Thyroid gland (tissue), 4 donors: ENCODE measurements around the gene LGI4.

Experiments used
- POLR2A ChIP-seq, 2 donors: fragments of 450-650 bp; IDR thresholded peaks; one replicate each; pipeline ENCODE4 v1.6.1; 2017; ENCODE audit warnings: antibody characterized with exemption in 2 of 2, mild to moderate bottlenecking in 2 of 2, moderate library complexity in 1 of 2
- TF ChIP-seq, protein P1 (sequence below), 6 experiments: fragments of 200-600 bp in 3 of 6; fragments of 450-650 bp in 3 of 6; sonication (generic) in 3 of 6; IDR thresholded peaks; one replicate each; pipeline ENCODE4 v1.5.1; 2016 to 2019; ENCODE audit warnings: antibody characterized with exemption in 6 of 6, mild to moderate bottlenecking in 2 of 6, inconsistent platforms in 1 of 6, moderate library complexity in 1 of 6

GRCh38 chr19:35107545-35107944 lies 27.3 kb downstream of the LGI4 start:
- TF ChIP-seq, protein P1, sequence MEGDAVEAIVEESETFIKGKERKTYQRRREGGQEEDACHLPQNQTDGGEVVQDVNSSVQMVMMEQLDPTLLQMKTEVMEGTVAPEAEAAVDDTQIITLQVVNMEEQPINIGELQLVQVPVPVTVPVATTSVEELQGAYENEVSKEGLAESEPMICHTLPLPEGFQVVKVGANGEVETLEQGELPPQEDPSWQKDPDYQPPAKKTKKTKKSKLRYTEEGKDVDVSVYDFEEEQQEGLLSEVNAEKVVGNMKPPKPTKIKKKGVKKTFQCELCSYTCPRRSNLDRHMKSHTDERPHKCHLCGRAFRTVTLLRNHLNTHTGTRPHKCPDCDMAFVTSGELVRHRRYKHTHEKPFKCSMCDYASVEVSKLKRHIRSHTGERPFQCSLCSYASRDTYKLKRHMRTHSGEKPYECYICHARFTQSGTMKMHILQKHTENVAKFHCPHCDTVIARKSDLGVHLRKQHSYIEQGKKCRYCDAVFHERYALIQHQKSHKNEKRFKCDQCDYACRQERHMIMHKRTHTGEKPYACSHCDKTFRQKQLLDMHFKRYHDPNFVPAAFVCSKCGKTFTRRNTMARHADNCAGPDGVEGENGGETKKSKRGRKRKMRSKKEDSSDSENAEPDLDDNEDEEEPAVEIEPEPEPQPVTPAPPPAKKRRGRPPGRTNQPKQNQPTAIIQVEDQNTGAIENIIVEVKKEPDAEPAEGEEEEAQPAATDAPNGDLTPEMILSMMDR (IDR thresholded peaks at IDR 0.05), result no peak
- TF ChIP-seq POLR2A (IDR thresholded peaks at IDR 0.05), result no peak
